DOHH2 (cell line): ENCODE measurements around the gene TBC1D10A.

Experiments
- CTCF ChIP-seq: fragments of 200-600 bp; sonication (generic); IDR thresholded peaks from one replicate; pipeline ENCODE4 v1.5.1; 2014; ENCODE audit warnings: antibody characterized with exemption, mild to moderate bottlenecking, low read depth, low read length; ENCODE audit not compliant: poor library complexity, severe bottlenecking
- EZH2phosphoT487 ChIP-seq: fragments of 200-600 bp; sonication (generic); IDR thresholded peaks from 2 replicates; pipeline ENCODE4 v1.6.1; 2017; ENCODE audit warnings: borderline replicate concordance, mild to moderate bottlenecking, antibody characterized with exemption, low read length, moderate library complexity, mixed read lengths

GRCh38 chr22:30320021-30320556, 6.7 kb downstream of the TBC1D10A start:
- TF ChIP-seq EZH2phosphoT487, result no peak
- no peak for TF ChIP-seq CTCF
